Ovary (tissue), 3 donors: ENCODE results near the gene TPSB2.

Source experiments
- EP300 ChIP-seq: sonication (generic); formaldehyde crosslinking; IDR thresholded peaks from one replicate; pipeline ENCODE4 v1.6.1; 2017; ENCODE audit warnings: antibody characterized with exemption
- POLR2A ChIP-seq: fragments of 450-650 bp; IDR thresholded peaks from one replicate; pipeline ENCODE4 v1.6.1; 2017; ENCODE audit warnings: antibody characterized with exemption, mild to moderate bottlenecking, moderate library complexity
- TF ChIP-seq, protein P1 (sequence below), 3 donors: fragments of 450-650 bp in 2 of 3; fragments of 200-600 bp in 1 of 3; IDR thresholded peaks; one replicate each; pipeline versions ENCODE4 v1.5.1 to v1.8.0; 2016 to 2022; ENCODE audit warnings: antibody characterized with exemption in 3 of 3, mild to moderate bottlenecking in 1 of 3
- donor health status: DM: no; HTN: no; CAD: no.

DNA sequence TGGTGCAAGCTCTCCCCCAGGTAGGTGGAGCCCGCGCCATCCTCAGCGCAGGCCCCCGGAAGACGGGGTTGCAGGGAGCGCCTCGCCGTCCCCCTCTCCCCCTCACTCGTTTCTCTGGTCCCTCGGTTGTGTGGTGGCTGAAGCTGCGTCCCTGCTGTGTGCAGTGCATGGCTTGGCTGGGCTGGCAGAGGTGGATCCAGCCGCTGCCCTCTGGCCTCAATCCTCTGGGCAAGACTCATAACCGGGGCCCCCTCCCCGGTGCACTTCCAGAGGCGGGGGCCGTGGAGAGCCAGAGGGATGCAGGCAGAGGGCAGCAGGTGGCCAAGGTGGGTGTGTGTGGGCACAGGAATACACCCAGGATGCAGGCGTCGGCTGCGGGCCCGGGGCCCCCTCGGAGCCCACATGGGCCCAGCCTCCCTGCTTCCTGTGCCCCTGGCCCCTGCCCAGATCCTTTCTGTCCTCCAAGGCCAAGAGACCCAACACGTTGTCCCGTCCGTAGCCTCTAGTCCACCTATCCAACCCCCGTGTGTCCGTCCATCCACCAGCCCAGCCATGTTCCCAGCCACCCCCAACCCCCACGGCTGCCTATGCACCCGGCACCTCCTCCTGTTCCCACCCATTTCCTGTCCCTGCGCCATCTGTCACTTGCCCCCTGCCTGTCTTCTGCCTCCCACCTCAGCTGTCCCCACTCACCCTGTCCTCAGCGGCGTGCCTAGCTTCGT lies 14.2 kb downstream of the TPSB2 start:
- TF ChIP-seq, protein P1, sequence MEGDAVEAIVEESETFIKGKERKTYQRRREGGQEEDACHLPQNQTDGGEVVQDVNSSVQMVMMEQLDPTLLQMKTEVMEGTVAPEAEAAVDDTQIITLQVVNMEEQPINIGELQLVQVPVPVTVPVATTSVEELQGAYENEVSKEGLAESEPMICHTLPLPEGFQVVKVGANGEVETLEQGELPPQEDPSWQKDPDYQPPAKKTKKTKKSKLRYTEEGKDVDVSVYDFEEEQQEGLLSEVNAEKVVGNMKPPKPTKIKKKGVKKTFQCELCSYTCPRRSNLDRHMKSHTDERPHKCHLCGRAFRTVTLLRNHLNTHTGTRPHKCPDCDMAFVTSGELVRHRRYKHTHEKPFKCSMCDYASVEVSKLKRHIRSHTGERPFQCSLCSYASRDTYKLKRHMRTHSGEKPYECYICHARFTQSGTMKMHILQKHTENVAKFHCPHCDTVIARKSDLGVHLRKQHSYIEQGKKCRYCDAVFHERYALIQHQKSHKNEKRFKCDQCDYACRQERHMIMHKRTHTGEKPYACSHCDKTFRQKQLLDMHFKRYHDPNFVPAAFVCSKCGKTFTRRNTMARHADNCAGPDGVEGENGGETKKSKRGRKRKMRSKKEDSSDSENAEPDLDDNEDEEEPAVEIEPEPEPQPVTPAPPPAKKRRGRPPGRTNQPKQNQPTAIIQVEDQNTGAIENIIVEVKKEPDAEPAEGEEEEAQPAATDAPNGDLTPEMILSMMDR (IDR thresholded peaks at IDR 0.05): no peak
- no peak for TF ChIP-seq POLR2A
- TF ChIP-seq EP300: no peak
